Left lung (tissue), 10 donors: Measurements from ENCODE around the gene FAM20A. TPM values are rescaled to one million over a fixed set of nuclear protein-coding genes. Genes with fewer than 3 reads are reported as not detected.
A peak's percentile ranks its signal among the peaks of the same experiment; 100 is the strongest.

Source experiments
- ATAC-seq: fragments of 200-7000 bp; cut with Tn5 transposase; one replicate; pipeline ENCODE4 v1.9.1; 2020; ENCODE audit warnings: moderate library complexity
- DNase-seq, 4 donors: peaks; one replicate each; pipeline ENCODE4 v3.0.0-alpha.2; 2013 to 2020
- H3K27ac ChIP-seq, 2 donors: fragments of 200-600 bp; sonication (generic) in 1 of 2; one replicate each; pipeline versions ENCODE4 v1.5.0 to v1.8.0; 2020 to 2021
- H3K27me3 ChIP-seq, 2 donors: fragments of 200-600 bp; sonication (generic) in 1 of 2; one replicate each; pipeline versions ENCODE4 v1.5.0 to v1.8.0; 2020 to 2021
- H3K36me3 ChIP-seq, 2 donors: fragments of 200-600 bp; sonication (generic) in 1 of 2; one replicate each; pipeline versions ENCODE4 v1.5.0 to v1.8.0; 2020 to 2021
- H3K4me1 ChIP-seq, 2 donors: fragments of 200-600 bp; one replicate each; pipeline ENCODE4 v1.8.0; 2021
- H3K4me3 ChIP-seq, 2 donors: fragments of 200-600 bp; sonication (generic) in 1 of 2; one replicate each; pipeline versions ENCODE4 v1.5.0 to v1.8.0; 2020 to 2021; ENCODE audit warnings: mild to moderate bottlenecking in 1 of 2
- H3K9me3 ChIP-seq, 2 donors: fragments of 200-600 bp; sonication (generic) in 1 of 2; one replicate each; pipeline versions ENCODE4 v1.5.0 to v1.8.0; 2020 to 2021
- CTCF ChIP-seq, 2 donors: fragments of 200-600 bp; sonication (generic) in 1 of 2; IDR thresholded peaks; one replicate each; pipeline versions ENCODE4 v1.5.0 to v1.8.0; 2021; ENCODE audit warnings: antibody characterized with exemption in 2 of 2
- intact Hi-C, 2 donors: fragments of 100-400 bp; cut with DNase I; formaldehyde crosslinking; loops; one replicate each; pipeline versions ENCODE4 v1.11.2 to v1.14.2; 2022
- polyA plus RNA-seq, 6 donors: library from polyadenylated mRNA; unstranded; fragments of 120-200 nt; gene quantifications; one replicate each; pipeline ENCODE4 v1.2.1, GENCODE V29; 2013; ENCODE audit not compliant: insufficient read length in 6 of 6
- total RNA-seq, 2 donors: library from RNA; stranded (reverse); fragmentation: NEBNext Ultra II Directional; extraction: Animal tissue kit (Norgen Biotek cat#: 25700); gene quantifications; one replicate each; pipeline ENCODE4 v1.2.1, GENCODE V29; 2021
- donor health status: DM: no; HTN: yes; CAD: no.
- donor health status: DM: no; HTN: no; CAD: no.

The FAM20A gene
- total and polyA plus RNA-seq, 8 donors = 3.8 to 85.9 (median 6.0) TPM

GRCh38 chr17:68610554-68610953 is 9.4 kb upstream of the FAM20A start:
- TF ChIP-seq CTCF (IDR thresholded peaks at IDR 0.05) = no peak
- intact Hi-C loops = no loop called here
- no peak for ATAC-seq

GRCh38 chr17:68608515-68609130 is 7.5 kb upstream of the FAM20A start:
- ATAC-seq = no peak
- DNase-seq = no peak
- Histone ChIP-seq H3K27me3 (peaks cover 0 to 2% of the 10 kb centered on the region in 2 donors), H3K27ac (no peak overlapping the region), H3K4me1 (peaks cover 0 to 27% of the 10 kb centered on the region in 2 donors), H3K36me3 (no peaks in the 10 kb centered on the region), H3K4me3 (no peak overlapping the region), H3K9me3 (peaks cover 0 to 35% of the 10 kb centered on the region in 2 donors)
- intact Hi-C loops = loop anchor here in 1 of 2 donors (10.0 kb wide), 1 partner anchor 64 kb away; no protein-coding TSS in a partner anchor
- no peak for TF ChIP-seq CTCF (IDR thresholded peaks at IDR 0.05)

More at GRCh38 chr17:68610554-68610953, 9.4 kb upstream of the FAM20A start:
- Histone ChIP-seq H3K4me3 (no peak overlapping the region), H3K36me3 (no peaks in the 10 kb centered on the region), H3K4me1 (peaks cover 0 to 22% of the 10 kb centered on the region in 2 donors), H3K27me3 (no peaks in the 10 kb centered on the region), H3K27ac (no peak overlapping the region), H3K9me3 (peaks cover 0 to 35% of the 10 kb centered on the region in 2 donors)
- DNase-seq = no peak

DNA sequence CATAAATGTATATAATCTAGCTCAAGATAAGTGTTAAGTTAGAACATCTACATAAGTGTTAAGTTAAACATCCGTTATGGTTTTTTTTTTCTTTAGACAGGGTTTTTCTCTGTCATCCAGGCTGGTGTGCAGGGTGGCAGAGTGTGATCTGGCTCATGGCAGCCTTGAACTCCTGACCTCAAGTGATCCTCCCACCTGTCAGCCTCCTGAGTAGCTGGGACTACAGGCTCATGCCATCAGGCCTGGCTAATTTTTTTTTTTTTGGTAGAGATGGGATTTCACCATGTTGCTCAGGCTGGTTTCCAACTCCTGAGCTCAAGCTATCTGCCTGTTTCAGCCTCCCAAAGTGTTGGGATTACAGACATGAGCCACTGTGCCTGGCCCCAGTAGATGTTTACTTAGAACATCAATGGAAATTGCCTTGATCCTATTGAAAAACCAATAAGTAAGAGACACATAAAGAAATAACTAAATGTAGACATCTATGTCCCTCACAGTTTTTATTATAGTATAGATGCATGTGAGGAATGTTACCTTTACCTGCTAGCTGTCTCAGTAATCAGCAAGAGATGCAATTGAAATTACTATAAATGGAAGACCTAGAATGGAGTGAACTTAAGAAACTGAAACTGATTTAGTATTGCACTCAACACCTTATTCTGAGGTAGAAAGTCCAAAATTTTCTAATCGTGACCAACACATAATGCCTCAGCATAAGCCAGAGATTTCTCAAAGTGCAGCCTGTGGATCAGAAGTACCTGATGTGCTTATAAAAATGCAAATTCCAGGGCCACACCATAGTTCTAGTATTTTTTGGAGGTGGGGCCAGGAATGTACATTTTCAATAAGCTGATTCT is 5.5 kb upstream of the FAM20A start:
- no peak overlapping the region for H3K27ac ChIP-seq
- H3K9me3 ChIP-seq = peaks cover 0 to 35% of the 10 kb centered on the region in 2 donors
- H3K4me1 ChIP-seq = peaks cover 0 to 34% of the 10 kb centered on the region in 2 donors
- no peak for TF ChIP-seq CTCF (IDR thresholded peaks at IDR 0.05)
- intact Hi-C loops = loop anchor here in 1 of 2 donors (10.0 kb wide), 1 partner anchor 62 kb away; no protein-coding TSS in a partner anchor
- ATAC-seq = no peak
- H3K27me3 ChIP-seq = peaks cover 0 to 22% of the 10 kb centered on the region in 2 donors
- H3K36me3 ChIP-seq = no peaks in the 10 kb centered on the region
- DNase-seq = no peak
- H3K4me3 ChIP-seq = no peak overlapping the region

- DNase-seq (no peak), ATAC-seq (no peak)
- Histone ChIP-seq H3K4me3 (no peak overlapping the region), H3K36me3 (no peaks in the 10 kb centered on the region), H3K4me1 (peaks cover 0 to 39% of the 10 kb centered on the region in 2 donors), H3K9me3 (peaks cover 0 to 34% of the 10 kb centered on the region in 2 donors), H3K27me3 (peaks cover 0 to 30% of the 10 kb centered on the region in 2 donors), H3K27ac (no peak overlapping the region)
- TF ChIP-seq CTCF (IDR thresholded peaks at IDR 0.05) = no peak
- intact Hi-C loops = loop anchor here in 1 of 2 donors (10.0 kb wide), 1 partner anchor 61 kb away; no protein-coding TSS in a partner anchor
Observed at GRCh38 chr17:68605914-68606313, 4.7 kb upstream of the FAM20A start.

- ATAC-seq (no peak), DNase-seq (no peak)
- peaks cover 0 to 52% of the 10 kb centered on the region in 2 donors for H3K27me3 ChIP-seq
- peaks cover 0 to 44% of the 10 kb centered on the region in 2 donors for H3K4me1 ChIP-seq
- TF ChIP-seq CTCF (IDR thresholded peaks at IDR 0.05) = no peak
- peak overlapping the region; percentile 2 to 93 for H3K27ac ChIP-seq
- H3K9me3 ChIP-seq = peaks cover 0 to 12% of the 10 kb centered on the region in 2 donors
- intact Hi-C loops = loop anchor here in 1 of 2 donors (10.0 kb wide), 1 partner anchor 59 kb away; no protein-coding TSS in a partner anchor
- H3K4me3 ChIP-seq = no peak overlapping the region
- H3K36me3 ChIP-seq = no peaks in the 10 kb centered on the region
Observed at GRCh38 chr17:68603656-68604055, 2.5 kb upstream of the FAM20A start.
